ENCODE results near the gene CFAP52.

DNA sequence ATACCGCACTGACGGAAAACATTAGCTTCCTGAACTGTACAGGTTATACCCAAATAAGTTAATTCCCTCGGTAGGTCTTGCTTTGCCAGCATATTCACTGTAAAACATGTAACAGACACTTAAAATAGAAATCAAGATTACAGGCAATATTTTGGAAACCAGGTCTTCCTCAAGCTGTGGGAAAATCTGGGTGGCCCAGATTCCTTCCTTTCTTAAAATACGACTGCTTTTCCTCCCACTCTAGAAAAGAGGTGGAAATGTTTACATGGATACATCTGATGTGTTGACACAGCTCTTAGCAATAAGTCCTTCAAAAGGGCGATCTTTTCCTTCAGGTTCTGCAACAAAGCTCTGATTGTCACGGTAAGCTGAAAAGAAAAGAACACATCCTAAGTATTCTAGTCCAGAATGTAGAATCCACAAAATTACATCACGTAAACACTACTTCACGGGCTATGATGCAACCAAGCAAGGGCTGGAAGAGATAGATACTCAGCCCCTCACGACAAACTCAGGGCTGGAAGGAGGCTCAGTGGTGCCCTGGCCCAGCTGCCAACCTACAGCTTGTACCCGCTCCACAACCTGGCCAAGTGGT is 19.2 kb upstream of the CFAP52 start:
- no peak for TF ChIP-seq POLR2AphosphoS5 (IDR thresholded peaks at IDR 0.05; ENCODE audit: low read depth)
- TF ChIP-seq CTCF (IDR thresholded peaks at IDR 0.05; ENCODE audit: insufficient read depth, low read length), result no peak
- no peak for TF ChIP-seq GABPA (IDR thresholded peaks at IDR 0.05; ENCODE audit: low read depth)
- TF ChIP-seq, protein P1, sequence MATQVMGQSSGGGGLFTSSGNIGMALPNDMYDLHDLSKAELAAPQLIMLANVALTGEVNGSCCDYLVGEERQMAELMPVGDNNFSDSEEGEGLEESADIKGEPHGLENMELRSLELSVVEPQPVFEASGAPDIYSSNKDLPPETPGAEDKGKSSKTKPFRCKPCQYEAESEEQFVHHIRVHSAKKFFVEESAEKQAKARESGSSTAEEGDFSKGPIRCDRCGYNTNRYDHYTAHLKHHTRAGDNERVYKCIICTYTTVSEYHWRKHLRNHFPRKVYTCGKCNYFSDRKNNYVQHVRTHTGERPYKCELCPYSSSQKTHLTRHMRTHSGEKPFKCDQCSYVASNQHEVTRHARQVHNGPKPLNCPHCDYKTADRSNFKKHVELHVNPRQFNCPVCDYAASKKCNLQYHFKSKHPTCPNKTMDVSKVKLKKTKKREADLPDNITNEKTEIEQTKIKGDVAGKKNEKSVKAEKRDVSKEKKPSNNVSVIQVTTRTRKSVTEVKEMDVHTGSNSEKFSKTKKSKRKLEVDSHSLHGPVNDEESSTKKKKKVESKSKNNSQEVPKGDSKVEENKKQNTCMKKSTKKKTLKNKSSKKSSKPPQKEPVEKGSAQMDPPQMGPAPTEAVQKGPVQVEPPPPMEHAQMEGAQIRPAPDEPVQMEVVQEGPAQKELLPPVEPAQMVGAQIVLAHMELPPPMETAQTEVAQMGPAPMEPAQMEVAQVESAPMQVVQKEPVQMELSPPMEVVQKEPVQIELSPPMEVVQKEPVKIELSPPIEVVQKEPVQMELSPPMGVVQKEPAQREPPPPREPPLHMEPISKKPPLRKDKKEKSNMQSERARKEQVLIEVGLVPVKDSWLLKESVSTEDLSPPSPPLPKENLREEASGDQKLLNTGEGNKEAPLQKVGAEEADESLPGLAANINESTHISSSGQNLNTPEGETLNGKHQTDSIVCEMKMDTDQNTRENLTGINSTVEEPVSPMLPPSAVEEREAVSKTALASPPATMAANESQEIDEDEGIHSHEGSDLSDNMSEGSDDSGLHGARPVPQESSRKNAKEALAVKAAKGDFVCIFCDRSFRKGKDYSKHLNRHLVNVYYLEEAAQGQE (IDR thresholded peaks at IDR 0.05; ENCODE audit: insufficient replicate concordance, low read depth), result no peak

Measured in HL-60 (cell line).